Body of pancreas (tissue), 4 donors: ENCODE measurements around the gene CNGA3.

Experiments used
- CTCF ChIP-seq, 7 experiments: fragments of 450-650 bp in 4 of 7; fragments of 200-600 bp in 3 of 7; sonication (generic) in 3 of 7; IDR thresholded peaks; one replicate each; pipeline ENCODE4 v1.5.1; 2016 to 2019; ENCODE audit warnings: antibody characterized with exemption in 7 of 7
- POLR2A ChIP-seq, 3 donors: fragments of 450-650 bp; IDR thresholded peaks; one replicate each; pipeline ENCODE4 v1.6.1; 2016; ENCODE audit warnings: antibody characterized with exemption in 3 of 3, mild to moderate bottlenecking in 2 of 3

GRCh38 chr2:98298683-98299164 lies 47.5 kb upstream of the CNGA3 start:
- TF ChIP-seq CTCF (IDR thresholded peaks at IDR 0.05), result no peak
- no peak for TF ChIP-seq POLR2A (IDR thresholded peaks at IDR 0.05)
